HG02938 (cell line): ENCODE results near the gene FRMD4A.
"Not testable (repeated sequence)": the region's sequence is repeated elsewhere in the genome, so short reads cannot be mapped to it uniquely, and the experiment has no call there.

ENCODE experiments used
- ATAC-seq: cut with Tn5 transposase; IDR thresholded peaks from one replicate; pipeline ENCODE4 v1.9.1; 2021; ENCODE audit warnings: mild to moderate bottlenecking, moderate library complexity; ENCODE audit not compliant: unreplicated experiment

FRMD4A gene

GRCh38 chr10:13831711-13832141 is 499.0 kb downstream of the FRMD4A start:
- peak; percentile 85 for ATAC-seq

- no peak for ATAC-seq
These were observed 500.3 kb downstream of the FRMD4A start for GRCh38 chr10:13830385-13830784.

- ATAC-seq = no peak
These were observed 500.9 kb downstream of the FRMD4A start for GRCh38 chr10:13829790-13830189.

GRCh38 chr10:13828284-13828683 is 502.4 kb downstream of the FRMD4A start:
- not testable (repeated sequence) for ATAC-seq

GRCh38 chr10:13827076-13827797 is 503.5 kb downstream of the FRMD4A start:
- no peak for ATAC-seq

GRCh38 chr10:13823709-13824405 is 506.9 kb downstream of the FRMD4A start:
- no peak for ATAC-seq

- ATAC-seq = no peak
These were observed 507.5 kb downstream of the FRMD4A start for GRCh38 chr10:13823096-13823708.

- no peak for ATAC-seq
These were observed 508.2 kb downstream of the FRMD4A start for GRCh38 chr10:13822490-13822889.

GRCh38 chr10:13820964-13821337 is 509.8 kb downstream of the FRMD4A start:
- ATAC-seq = no peak

- ATAC-seq = no peak
These were observed 510.4 kb downstream of the FRMD4A start for GRCh38 chr10:13820119-13820963.

GRCh38 chr10:13816195-13816925 is 514.4 kb downstream of the FRMD4A start:
- no peak for ATAC-seq

GRCh38 chr10:13815756-13816155 is 515.0 kb downstream of the FRMD4A start:
- ATAC-seq = no peak

GRCh38 chr10:13813550-13813949 is 517.2 kb downstream of the FRMD4A start:
- ATAC-seq = no peak

GRCh38 chr10:13812804-13813203 is 517.9 kb downstream of the FRMD4A start:
- no peak for ATAC-seq

GRCh38 chr10:13810568-13810967 is 520.2 kb downstream of the FRMD4A start:
- no peak for ATAC-seq

GRCh38 chr10:13809427-13809826 is 521.3 kb downstream of the FRMD4A start:
- ATAC-seq = no peak

- no peak for ATAC-seq
These were observed 522.0 kb downstream of the FRMD4A start for GRCh38 chr10:13808556-13809391.

GRCh38 chr10:13806419-13806818 is 524.3 kb downstream of the FRMD4A start:
- ATAC-seq = no peak
